Right atrium auricular region (tissue), 2 donors: ENCODE data around the gene INSIG2. TPM values are rescaled to one million over a fixed set of nuclear protein-coding genes. Genes with fewer than 3 reads are reported as not detected.
"Not testable (repeated sequence)": the region's sequence is repeated elsewhere in the genome, so short reads cannot be mapped to it uniquely, and the experiment has no call there.

Experiments used
- DNase-seq: peaks from one replicate; pipeline ENCODE4 v3.0.0-alpha.2; 2019; ENCODE audit warnings: low spot score
- H3K27ac ChIP-seq, 2 donors: fragments of 200-600 bp; sonication (generic); 1 replicate in 1 of 2; 2 replicates in 1 of 2; pipeline ENCODE4 v1.5.1; 2016 to 2019
- H3K27me3 ChIP-seq, 2 donors: fragments of 200-600 bp; sonication (generic); one replicate each; pipeline versions ENCODE4 v1.5.1 to v1.6.0; 2017 to 2019
- H3K36me3 ChIP-seq: fragments of 200-600 bp; sonication (generic); one replicate; pipeline ENCODE4 v1.5.1; 2016
- H3K4me1 ChIP-seq, 2 donors: fragments of 200-600 bp; sonication (generic); one replicate each; pipeline versions ENCODE4 v1.5.1 to v1.6.0; 2017 to 2019
- H3K4me3 ChIP-seq, 2 donors: fragments of 200-600 bp; sonication (generic); 1 replicate in 1 of 2; 2 replicates in 1 of 2; pipeline ENCODE4 v1.5.1; 2017 to 2019; ENCODE audit warnings: mild to moderate bottlenecking in 1 of 2, moderate library complexity in 1 of 2
- H3K9me3 ChIP-seq, 2 donors: fragments of 200-600 bp; sonication (generic); one replicate each; pipeline ENCODE4 v1.5.1; 2019
- CTCF ChIP-seq, 2 donors: fragments of 200-600 bp; sonication (generic); IDR thresholded peaks; one replicate each; pipeline ENCODE4 v1.5.1; 2019; ENCODE audit warnings: antibody characterized with exemption in 2 of 2
- total RNA-seq, 2 donors: library from RNA; depleted of rRNA; stranded (reverse); fragments of >200 nt; gene quantifications; one replicate each; pipeline ENCODE4 v1.1.0, GENCODE V29; 2016

The INSIG2 gene
- total RNA-seq, 2 donors from 2014 or later = 8.0 to 10.5 TPM

- Histone ChIP-seq H3K4me3 (no peak overlapping the region), H3K36me3 (no peaks in the 10 kb centered on the region), H3K27ac (no peak overlapping the region), H3K9me3 (no peaks in the 10 kb centered on the region), H3K27me3 (no peaks in the 10 kb centered on the region), H3K4me1 (peaks cover 0 to 25% of the 10 kb centered on the region in 2 donors)
- no peak for DNase-seq
- no peak for TF ChIP-seq CTCF (IDR thresholded peaks at IDR 0.05)
Measured at GRCh38 chr2:118086024-118086633, 2.1 kb upstream of the INSIG2 start.

- Histone ChIP-seq H3K4me3 (peak overlapping the region; percentile 84 to 86), H3K27me3 (no peaks in the 10 kb centered on the region), H3K36me3 (no peaks in the 10 kb centered on the region), H3K9me3 (no peaks in the 10 kb centered on the region), H3K4me1 (peaks cover 0 to 25% of the 10 kb centered on the region in 2 donors), H3K27ac (peak overlapping the region; percentile 77)
- no peak for DNase-seq
- TF ChIP-seq CTCF (IDR thresholded peaks at IDR 0.05) = peak in 1 of 2 donors; percentile 45
Measured at GRCh38 chr2:118089139-118089800, 999 bp downstream of the INSIG2 start.

- H3K4me1 ChIP-seq = peaks cover 0 to 25% of the 10 kb centered on the region in 2 donors
- no peak overlapping the region for H3K27ac ChIP-seq
- no peak for TF ChIP-seq CTCF (IDR thresholded peaks at IDR 0.05)
- no peak for DNase-seq
- no peaks in the 10 kb centered on the region for H3K9me3 ChIP-seq
- H3K27me3 ChIP-seq = no peaks in the 10 kb centered on the region
- no peaks in the 10 kb centered on the region for H3K36me3 ChIP-seq
- no peak overlapping the region for H3K4me3 ChIP-seq
Measured at GRCh38 chr2:118090387-118091139, 2.3 kb downstream of the INSIG2 start.

GRCh38 chr2:118091140-118091478, 2.8 kb downstream of the INSIG2 start:
- DNase-seq = no peak
- H3K4me1 ChIP-seq = peaks cover 0 to 25% of the 10 kb centered on the region in 2 donors
- TF ChIP-seq CTCF (IDR thresholded peaks at IDR 0.05) = no peak
- H3K27me3 ChIP-seq = no peaks in the 10 kb centered on the region
- no peak overlapping the region for H3K4me3 ChIP-seq
- no peaks in the 10 kb centered on the region for H3K9me3 ChIP-seq
- H3K36me3 ChIP-seq = no peaks in the 10 kb centered on the region
- H3K27ac ChIP-seq = no peak overlapping the region

GRCh38 chr2:118091631-118092030, 3.4 kb downstream of the INSIG2 start:
- no peak overlapping the region for H3K4me3 ChIP-seq
- H3K27ac ChIP-seq = no peak overlapping the region
- H3K4me1 ChIP-seq = peaks cover 0 to 25% of the 10 kb centered on the region in 2 donors
- no peaks in the 10 kb centered on the region for H3K9me3 ChIP-seq
- H3K36me3 ChIP-seq = peaks cover 5% of the 10 kb centered on the region
- no peak for DNase-seq
- TF ChIP-seq CTCF (IDR thresholded peaks at IDR 0.05) = no peak
- no peaks in the 10 kb centered on the region for H3K27me3 ChIP-seq

- H3K27ac ChIP-seq, H3K4me3 ChIP-seq, H3K27me3 ChIP-seq, H3K9me3 ChIP-seq, DNase-seq: not testable (repeated sequence)
- Histone ChIP-seq H3K4me1 (peaks cover 0 to 16% of the 10 kb centered on the region in 2 donors), H3K36me3 (peaks cover 10% of the 10 kb centered on the region)
Measured at GRCh38 chr2:118094102-118094501, 5.8 kb downstream of the INSIG2 start.
